Central memory CD4-positive, alpha-beta T cell (primary cell): ENCODE measurements around the gene PDE7B.

ENCODE experiments used
- DNase-seq: peaks from one replicate; pipeline ENCODE4 v3.0.0; 2022

PDE7B gene

DNA sequence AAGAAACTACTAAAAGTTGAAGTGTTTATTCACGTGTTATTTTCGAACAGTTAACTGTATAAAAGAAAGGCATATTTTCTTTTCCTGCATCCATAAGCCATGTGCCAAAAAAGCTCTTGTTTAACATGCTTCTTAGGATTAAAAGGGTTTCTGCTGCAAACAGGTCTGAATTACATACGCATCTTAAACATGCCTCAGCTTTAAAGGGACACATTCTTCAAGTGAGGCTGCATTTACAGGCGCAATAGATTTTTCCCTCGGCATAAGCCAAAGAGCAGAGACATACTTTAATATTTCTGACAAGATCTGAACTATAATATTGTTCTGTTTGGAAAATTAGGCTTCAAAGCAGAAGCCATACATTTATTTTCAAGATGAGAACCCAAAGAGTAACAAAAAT lies 39.4 kb downstream of the PDE7B start:
- DNase-seq: no peak

DNA sequence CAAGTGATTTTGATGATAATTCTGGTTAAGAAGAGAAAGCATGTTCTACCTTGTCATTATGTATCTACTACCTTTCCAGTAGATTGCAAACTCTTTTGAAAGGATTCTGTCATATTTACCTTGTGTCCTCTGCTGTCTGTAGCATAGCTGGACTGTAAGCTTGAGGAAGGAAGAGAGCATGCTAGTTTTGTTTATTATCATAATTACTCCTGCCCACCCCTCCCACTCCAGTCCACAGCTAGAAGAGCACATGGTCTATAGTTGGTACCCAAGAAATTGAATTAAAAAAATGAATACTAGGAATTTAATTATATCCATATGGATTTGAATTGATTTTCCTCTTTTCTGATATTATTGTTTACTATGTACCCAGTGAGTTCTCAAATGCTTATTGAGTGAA lies 40.2 kb downstream of the PDE7B start:
- no peak for DNase-seq

GRCh38 chr6:135895231-135895911 lies 43.9 kb downstream of the PDE7B start:
- DNase-seq: no peak

DNA sequence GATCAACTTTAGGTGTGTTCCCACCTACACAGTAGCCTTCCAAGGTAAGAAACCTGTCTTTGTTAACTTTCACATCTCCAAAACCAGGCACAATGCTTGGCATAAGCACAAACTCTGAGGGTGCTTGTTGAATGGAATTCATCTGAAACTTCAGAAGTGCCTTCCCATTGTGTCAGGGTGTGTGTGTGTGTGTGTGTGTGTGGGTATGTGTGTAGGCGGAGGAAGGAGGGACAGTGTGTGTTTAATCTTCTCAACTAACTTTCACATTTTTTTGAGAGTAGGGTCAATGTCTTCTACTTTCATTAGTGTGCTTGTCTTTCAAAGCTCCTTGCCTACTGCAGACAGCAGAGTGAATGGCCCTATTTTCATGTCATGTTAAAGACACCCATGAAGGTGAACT lies 45.6 kb downstream of the PDE7B start:
- no peak for DNase-seq

DNA sequence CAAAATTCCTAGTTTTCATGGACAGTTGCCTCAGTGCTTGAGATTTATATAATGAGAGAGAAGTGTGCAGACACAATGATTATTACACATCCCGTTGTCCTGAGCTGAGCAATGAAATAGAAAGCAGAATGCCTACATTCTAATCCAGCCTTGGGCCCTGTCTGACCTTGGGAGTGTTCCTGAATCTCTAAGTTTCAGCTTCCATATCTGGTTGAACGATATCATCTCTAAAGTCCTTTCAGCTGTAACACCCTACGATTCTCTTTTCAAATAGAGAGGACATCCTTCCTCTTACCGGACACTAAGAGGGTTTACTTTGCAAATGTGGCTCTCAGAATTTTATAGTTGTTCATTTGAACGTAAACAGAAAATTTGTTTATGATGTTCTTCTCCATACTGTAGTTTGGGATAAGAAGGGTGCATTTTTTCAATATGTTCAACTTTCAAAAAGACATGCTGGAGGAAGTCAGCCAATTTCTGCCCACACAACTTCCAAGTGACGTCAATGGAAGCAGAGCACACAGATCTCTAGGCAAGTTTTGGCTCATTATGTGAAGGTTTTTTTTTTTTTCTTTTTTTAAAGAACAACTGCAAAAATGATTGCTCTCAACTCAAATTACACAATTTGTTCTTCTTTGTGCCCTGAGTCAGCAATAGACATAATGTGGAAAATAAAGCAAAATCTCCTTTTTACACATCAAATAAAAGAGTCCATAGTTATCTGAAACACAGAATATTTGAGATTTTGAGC lies 50.4 kb downstream of the PDE7B start:
- peak; percentile 13 for DNase-seq

- no peak for DNase-seq
Measured at GRCh38 chr6:135902756-135903331, 51.3 kb downstream of the PDE7B start.

DNA sequence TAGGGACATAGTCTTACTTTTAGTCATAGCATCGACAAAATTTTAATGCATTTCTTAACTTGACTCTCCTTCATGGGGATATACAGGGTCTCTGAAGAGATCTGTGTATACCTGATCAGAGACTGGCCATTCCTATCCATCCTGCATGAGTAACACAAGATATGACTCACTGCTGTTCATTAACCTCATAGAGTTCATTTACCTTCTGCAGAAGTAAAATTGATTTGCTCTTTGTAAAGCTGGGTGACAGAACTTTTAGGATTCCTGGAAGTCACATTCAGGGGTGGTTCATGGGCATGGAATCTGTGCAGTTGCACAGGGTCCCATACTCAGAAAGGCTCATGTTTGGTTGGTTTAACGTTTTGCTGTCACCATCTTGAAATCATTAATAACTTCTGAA lies 53.2 kb downstream of the PDE7B start:
- no peak for DNase-seq

DNA sequence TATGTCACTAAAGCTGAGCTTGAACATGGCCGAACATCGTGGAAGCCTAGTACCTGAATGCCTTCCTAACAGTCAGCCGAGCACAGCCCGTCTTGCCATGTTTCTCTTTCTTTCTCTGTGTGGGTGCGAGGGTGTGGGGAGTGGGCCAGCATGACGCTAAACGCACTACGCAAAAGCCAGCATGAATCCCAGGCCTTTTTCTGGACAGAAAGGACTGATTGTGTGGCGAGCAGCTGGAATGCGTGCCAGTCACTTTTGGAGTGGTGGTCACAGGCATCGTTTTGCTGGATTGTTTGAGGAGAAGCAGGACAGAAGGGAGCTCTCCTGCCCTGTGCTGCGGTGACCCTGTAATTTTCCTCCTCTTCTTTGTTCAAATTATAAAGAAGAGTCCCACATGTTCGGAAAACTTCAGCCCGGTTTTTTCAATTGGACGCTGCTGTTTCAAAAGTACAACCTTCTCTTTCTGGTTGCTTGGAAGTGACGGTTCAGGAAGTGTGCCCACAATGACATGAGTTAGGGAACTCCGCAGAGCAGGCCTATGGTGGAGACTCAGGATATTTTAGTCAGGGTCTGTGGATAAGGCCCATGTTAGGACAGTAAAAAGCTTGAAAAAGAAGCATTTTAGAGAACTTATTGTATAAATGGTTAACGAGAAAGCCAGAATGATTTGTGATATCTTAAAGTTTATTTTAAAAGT lies 54.3 kb downstream of the PDE7B start:
- no peak for DNase-seq

DNA sequence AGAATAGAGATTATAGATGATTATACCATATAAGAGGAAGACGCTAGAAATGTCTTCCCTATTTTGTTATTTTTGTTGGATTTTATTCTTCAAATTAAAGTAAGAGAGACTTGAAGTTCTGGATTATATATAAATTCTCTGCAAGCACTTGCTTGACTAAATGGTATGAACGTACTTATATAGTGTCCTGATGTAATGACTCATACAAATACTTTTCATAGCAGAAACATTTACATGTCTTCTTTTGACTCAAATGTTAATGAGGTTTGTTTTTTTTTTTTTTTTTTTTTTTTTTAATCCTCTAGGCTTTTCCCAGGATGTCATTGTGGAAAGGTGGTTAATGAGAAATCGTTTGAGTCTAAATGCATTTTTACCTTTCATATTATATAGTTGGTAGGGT lies 55.0 kb downstream of the PDE7B start:
- DNase-seq: no peak

DNA sequence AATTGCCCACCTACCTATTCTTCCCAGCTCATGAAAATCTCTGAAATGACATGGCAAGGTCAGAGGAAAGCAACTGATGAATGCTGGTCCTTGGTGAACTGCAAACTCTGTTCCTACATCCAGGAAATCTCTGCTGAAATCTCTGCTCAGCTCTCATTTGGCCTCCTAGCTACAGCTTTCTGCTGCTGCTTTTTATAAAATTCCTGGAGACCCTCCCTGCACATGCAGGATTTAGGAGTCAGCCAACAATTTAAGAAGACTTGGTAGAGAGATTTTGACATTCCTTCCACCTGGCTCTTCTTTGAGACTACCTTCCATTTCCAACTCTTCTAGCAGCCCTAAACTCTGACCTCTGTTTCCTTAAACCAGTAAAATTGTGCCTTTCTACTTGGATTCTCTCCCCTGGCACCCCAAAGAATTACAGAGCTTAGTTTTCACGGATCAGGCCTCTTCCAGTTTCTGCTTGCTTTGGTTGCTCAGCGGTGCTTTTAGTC lies 55.5 kb downstream of the PDE7B start:
- DNase-seq: no peak

DNA sequence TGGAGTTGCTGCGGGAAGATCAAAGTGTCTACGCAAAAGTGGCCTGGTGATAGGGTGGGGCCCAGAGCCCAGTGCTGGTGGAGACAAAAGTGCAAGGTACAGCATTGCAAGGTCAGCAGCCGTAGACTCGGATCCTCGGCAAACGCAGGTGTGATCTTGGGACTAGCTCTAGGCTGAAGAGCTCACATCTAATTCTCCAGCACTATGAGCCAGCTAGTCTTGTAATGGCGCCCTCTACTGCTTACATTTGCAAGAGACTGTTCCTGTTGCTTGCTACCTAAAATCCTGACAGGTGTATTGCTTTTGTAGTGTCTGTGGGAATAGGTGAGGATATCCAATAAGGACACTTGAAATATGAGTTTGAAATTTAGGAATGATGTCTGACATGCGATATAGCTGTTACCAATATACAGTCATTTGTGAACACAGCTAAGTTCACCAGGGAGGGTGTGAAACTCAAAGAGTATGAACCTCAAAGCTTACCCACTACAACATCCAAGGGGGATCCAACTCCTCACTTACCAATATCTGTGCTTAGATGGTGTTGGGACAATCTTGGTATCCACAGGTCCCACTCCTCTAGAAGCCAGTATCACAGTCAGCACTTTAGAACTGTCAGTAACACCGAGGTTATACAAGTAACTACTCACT lies 58.4 kb downstream of the PDE7B start:
- DNase-seq: peak; percentile 51

DNA sequence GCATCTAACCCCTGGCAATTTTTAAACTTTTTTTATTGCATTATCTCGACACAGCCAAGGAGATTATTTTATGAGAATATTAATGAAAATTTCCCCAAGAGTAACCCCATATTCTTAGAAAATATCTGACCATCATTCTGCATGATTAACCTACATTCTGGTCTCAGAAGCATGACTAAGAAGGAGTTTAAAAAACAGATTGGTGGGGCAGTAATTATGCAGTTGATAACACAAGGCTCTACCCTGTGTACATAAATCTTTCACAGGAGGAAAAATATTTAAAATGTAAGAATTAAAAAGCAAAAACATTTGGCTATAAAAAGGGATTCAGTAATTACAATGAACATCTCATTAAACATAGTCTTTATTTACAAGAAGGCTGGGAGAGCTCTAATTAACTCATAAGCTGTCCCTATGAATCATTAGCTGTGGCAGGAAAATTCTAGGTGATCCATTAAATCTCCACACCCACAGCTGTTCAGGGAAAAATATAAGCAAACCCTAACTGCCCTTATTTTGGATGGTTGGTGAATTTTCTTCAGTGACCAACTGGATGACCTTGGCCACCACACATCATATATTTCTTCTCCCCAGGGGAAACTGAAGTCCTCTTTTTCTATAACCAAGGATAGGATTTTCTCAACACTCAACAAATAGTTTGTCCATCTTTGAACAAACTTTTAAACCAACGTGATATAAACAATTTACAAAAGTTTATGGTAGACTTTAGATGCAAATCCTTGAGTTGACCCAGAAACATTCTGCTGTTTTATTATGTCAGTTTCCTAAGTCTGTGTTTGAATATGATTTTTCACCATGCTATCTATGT lies 59.5 kb downstream of the PDE7B start:
- no peak for DNase-seq

DNA sequence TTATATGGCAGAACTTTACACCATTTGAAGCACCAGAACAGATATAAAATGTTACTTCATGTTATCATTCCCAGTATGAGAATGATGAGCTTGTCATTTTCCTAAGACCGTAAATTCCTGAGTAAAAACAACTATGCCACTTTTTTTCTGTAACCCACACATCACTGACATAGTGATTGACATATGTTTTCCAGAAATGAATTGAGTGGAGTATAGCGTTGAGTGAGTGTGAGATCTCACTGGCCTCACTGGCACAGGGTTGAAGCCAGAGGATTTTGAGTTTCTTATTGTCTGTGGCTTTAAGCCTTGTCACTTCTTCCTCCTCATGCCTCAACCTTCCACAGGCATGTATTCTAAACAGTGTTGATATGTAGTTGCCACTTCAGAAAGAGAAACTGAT lies 62.3 kb downstream of the PDE7B start:
- DNase-seq: no peak

- no peak for DNase-seq
Measured at GRCh38 chr6:135919026-135919425, 67.5 kb downstream of the PDE7B start.

- DNase-seq: no peak
Measured at GRCh38 chr6:135920689-135921088, 69.2 kb downstream of the PDE7B start.

DNA sequence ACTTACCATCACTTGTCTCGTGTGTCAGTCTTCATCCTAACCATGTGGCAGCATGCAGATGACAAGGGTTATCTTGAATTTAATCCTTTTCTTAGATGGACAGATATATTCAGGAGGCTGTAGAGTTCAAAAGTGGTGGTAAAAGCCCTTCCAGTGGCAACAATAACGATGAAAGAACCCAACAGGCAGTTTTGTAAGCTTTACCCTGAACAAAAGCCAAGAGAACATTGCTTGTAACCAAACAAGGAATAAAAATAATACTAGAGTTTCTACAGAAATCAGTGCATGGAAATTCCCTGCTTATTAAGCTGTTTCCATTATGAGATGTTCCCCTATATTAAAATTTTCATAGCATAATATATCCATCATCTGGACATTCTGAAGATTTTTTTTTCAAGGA lies 69.7 kb downstream of the PDE7B start:
- no peak for DNase-seq

- DNase-seq: no peak
Measured at GRCh38 chr6:135922174-135922573, 70.7 kb downstream of the PDE7B start.

GRCh38 chr6:135922746-135923145 lies 71.2 kb downstream of the PDE7B start:
- no peak for DNase-seq

- DNase-seq: no peak
Measured at GRCh38 chr6:135932651-135933050, 81.2 kb downstream of the PDE7B start.

GRCh38 chr6:135935941-135936601 lies 84.6 kb downstream of the PDE7B start:
- no peak for DNase-seq

- DNase-seq: no peak
Measured at GRCh38 chr6:135936606-135937005, 85.1 kb downstream of the PDE7B start.
